Inflammatory macrophage (primary cell): ENCODE data around the gene MLN.

ENCODE experiments used
- DNase-seq, 2 donors: peaks; one replicate each; pipeline ENCODE4 v3.0.0-alpha.2; 2020 to 2022

Gene MLN

GRCh38 chr6:33788694-33789549 lies 14.9 kb downstream of the MLN start, which contains the start of gene LEMD2:
Gene LEMD2, minus strand, starts transcription at chr6:33789130. Its CDS starts 14 bp downstream, at chr6:33789116.
- DNase-seq: peak; percentile 93 to 94

GRCh38 chr6:33787954-33788693 lies 15.7 kb downstream of the MLN start:
- DNase-seq: peak; percentile 95

- no peak for DNase-seq
These were observed 16.4 kb downstream of the MLN start for GRCh38 chr6:33787346-33787953.

- no peak for DNase-seq
These were observed 17.1 kb downstream of the MLN start for GRCh38 chr6:33786736-33787135.

GRCh38 chr6:33785778-33786177 lies 18.0 kb downstream of the MLN start:
- no peak for DNase-seq

- DNase-seq: no peak
These were observed 19.0 kb downstream of the MLN start for GRCh38 chr6:33784787-33785186.

GRCh38 chr6:33783781-33784520 lies 19.9 kb downstream of the MLN start:
- no peak for DNase-seq

GRCh38 chr6:33782561-33782960 lies 21.2 kb downstream of the MLN start:
- DNase-seq: no peak

GRCh38 chr6:33781131-33781975 lies 22.4 kb downstream of the MLN start:
- DNase-seq: no peak

GRCh38 chr6:33779895-33780294 lies 23.9 kb downstream of the MLN start:
- no peak for DNase-seq

- DNase-seq: no peak
These were observed 24.5 kb downstream of the MLN start for GRCh38 chr6:33779290-33779689.

- DNase-seq: no peak
These were observed 25.2 kb downstream of the MLN start for GRCh38 chr6:33778444-33779121.

GRCh38 chr6:33777398-33778388 lies 26.1 kb downstream of the MLN start:
- DNase-seq: no peak

- no peak for DNase-seq
These were observed 27.0 kb downstream of the MLN start for GRCh38 chr6:33776764-33777163.

GRCh38 chr6:33776186-33776585 lies 27.6 kb downstream of the MLN start:
- no peak for DNase-seq

GRCh38 chr6:33774774-33775173 lies 29.0 kb downstream of the MLN start:
- no peak for DNase-seq

GRCh38 chr6:33772902-33773472 lies 30.8 kb downstream of the MLN start:
- DNase-seq: no peak

GRCh38 chr6:33772082-33772830 lies 31.5 kb downstream of the MLN start:
- no peak for DNase-seq
